GM10847 (cell line): ENCODE measurements around the gene OSBPL3.

ENCODE experiments used
- POLR2A ChIP-seq: IDR thresholded peaks from 2 replicates; pipeline ENCODE4 v1.6.1; 2011; ENCODE audit not compliant: insufficient read length; ENCODE audit errors: extremely low read depth

The OSBPL3 gene

GRCh38 chr7:24917510-24918239 is 62.3 kb downstream of the OSBPL3 start:
- TF ChIP-seq POLR2A: no peak

GRCh38 chr7:24916463-24917040 is 63.4 kb downstream of the OSBPL3 start:
- TF ChIP-seq POLR2A: no peak

DNA sequence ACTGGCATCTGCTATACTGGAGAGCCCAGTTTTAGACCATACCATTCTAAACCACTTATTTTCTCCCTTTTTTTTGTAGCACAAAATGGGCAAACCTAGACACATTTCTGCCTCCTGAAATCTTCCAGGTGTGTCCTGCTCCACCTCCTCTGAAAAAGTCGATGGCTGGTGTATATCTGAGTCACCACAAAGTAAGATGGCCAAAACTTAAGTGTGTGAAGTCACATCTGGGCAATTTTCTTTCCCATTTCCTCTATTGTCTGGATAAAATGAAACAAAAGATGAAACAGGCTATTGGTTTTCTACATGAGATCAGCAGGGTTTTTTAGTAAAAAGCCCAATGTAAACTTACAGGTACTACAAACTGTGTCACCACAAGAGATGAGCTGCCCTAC is 65.5 kb downstream of the OSBPL3 start:
- no peak for TF ChIP-seq POLR2A

- TF ChIP-seq POLR2A: no peak
These were observed 66.0 kb downstream of the OSBPL3 start for GRCh38 chr7:24913801-24914464.

DNA sequence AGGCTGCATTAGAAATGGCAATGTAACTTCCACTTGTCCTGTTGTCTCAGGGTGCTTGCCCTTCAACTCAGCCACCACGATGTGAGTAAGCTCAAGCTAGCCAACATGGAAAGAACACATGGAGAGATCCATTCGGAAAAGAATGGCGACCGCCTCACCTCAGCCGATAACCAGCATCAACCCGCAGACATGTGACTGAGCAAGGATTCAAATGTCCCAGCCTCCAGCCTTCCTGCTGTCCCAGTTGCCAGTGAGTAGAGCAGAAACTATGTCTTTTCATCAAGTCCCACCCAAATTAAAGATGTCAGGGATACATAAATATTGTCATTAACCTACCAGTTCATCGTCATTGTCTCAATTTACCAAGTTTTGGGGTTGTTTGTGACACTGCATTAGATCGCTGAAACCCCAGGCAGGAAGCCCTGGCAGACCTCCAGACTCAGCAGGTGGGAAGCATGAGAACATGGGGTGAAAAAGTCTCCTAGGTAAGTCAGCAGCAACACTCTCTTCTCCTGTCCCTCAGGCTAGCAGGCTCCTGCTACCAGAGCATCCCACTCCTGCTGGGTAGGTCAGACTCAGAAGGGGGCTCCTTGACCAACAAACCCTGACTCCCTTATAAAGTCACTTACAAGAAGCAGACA is 67.0 kb downstream of the OSBPL3 start:
- TF ChIP-seq POLR2A: no peak

- no peak for TF ChIP-seq POLR2A
These were observed 67.6 kb downstream of the OSBPL3 start for GRCh38 chr7:24912424-24912823.

GRCh38 chr7:24911213-24911603 is 68.8 kb downstream of the OSBPL3 start:
- TF ChIP-seq POLR2A: no peak

- no peak for TF ChIP-seq POLR2A
These were observed 69.3 kb downstream of the OSBPL3 start for GRCh38 chr7:24910551-24911212.

DNA sequence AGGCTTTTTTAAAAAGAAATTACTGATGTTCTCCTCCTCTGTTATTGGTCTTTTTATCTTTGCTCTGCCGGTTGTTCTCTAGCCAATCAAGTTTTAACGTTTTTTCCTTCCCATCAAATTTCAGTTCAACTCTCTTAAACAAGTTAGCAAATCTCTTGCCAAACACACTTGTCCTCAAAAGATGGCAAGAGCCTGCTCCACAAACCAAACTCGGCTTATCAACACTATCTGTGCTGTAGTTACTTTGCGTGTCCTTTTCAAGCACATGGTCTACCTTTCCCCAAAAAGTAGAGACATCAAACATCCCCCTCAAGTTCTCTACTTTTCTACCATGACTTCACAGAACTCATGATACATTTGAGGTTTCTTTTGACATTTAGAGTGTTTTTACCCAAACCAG is 71.3 kb downstream of the OSBPL3 start:
- TF ChIP-seq POLR2A: no peak

DNA sequence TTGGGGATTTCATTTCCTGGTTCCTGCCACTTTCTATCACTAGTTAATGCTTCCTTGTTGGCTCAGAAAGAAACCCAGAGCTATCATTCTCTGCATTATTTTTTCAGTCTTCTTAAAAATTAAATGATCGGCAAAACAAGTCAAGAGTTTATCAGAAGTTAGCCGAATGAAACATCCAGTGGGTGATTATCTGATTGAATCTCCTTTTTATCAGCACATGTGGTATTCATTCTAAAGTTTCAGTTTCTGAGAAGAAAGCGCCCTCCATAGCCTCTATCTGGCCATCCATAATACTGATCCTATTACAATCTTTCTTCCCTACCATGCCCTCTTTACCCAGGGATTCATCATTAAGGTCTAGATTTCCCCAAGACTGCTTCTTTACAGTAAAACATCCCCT is 71.8 kb downstream of the OSBPL3 start:
- TF ChIP-seq POLR2A: no peak

DNA sequence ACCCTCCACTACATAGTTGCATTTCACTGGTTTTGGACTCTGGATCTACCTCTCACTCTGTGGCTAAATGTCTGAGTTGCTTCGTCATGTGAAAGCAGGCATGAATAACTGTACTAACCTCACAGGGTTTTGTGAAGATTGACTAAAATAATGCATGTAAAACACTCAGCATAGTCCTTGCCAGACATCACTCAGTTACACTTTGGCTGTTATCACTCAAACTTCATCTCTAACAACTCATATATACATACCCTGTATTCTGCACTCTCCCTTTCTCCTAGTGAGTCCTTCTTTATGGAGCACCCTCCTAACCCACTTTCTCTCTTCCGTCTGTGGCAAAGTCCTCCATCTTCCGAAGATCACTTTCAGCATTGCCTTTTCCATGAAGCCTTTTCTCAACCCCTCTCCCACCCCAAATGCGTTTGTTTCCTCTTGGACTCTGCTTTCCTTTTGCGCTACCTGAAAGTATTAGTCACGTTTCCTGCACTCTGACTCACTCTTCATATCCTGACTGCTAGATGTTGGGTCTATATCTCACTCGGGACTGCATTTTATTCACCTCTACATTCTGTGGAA is 72.6 kb downstream of the OSBPL3 start:
- no peak for TF ChIP-seq POLR2A

GRCh38 chr7:24905996-24906770 is 73.8 kb downstream of the OSBPL3 start:
- TF ChIP-seq POLR2A: no peak

- no peak for TF ChIP-seq POLR2A
These were observed 76.4 kb downstream of the OSBPL3 start for GRCh38 chr7:24903559-24903958.

- no peak for TF ChIP-seq POLR2A
These were observed 77.0 kb downstream of the OSBPL3 start for GRCh38 chr7:24902931-24903330.
